ENCODE results near the gene PRR35. TPM values are rescaled to one million over a fixed set of nuclear protein-coding genes. Genes with fewer than 3 reads are reported as not detected.

Gene PRR35
- total RNA-seq, 2 experiments from 2014 or later: not detected

- Mint-ChIP-seq H3K27me3 (no peaks in the 10 kb centered on the region), H3K9me3 (no peaks in the 10 kb centered on the region), H3K4me1 (ENCODE audit: low read depth) (no peaks in the 10 kb centered on the region), H3K36me3 (ENCODE audit: low read depth) (peaks cover 4% of the 10 kb centered on the region), H3K27ac (no peak overlapping the region), H3K4me3 (no peak overlapping the region)
- Histone ChIP-seq H3K27me3 (ENCODE audit: control insufficient read depth in 1 of 2, insufficient read depth in 2 of 2, low read length in 2 of 2) (no peaks in the 10 kb centered on the region), H3K9me3 (ENCODE audit: control insufficient read depth in 1 of 2, insufficient read depth in 1 of 2, low read length in 2 of 2) (peaks cover 0 to 6% of the 10 kb centered on the region in 2 experiments), H3K4me1 (ENCODE audit: insufficient read depth, low read length) (peaks cover 17% of the 10 kb centered on the region), H3K36me3 (ENCODE audit: insufficient read depth, low read length) (peaks cover 5% of the 10 kb centered on the region), H3K4me3 (ENCODE audit: low read length) (no peak overlapping the region), H3K27ac (ENCODE audit: low read depth in 1 of 2, low read length in 2 of 2) (no peak overlapping the region)
- ChIA-PET POLR2A (no interaction called here), CTCF (no interaction called here)
- no peak for ATAC-seq (ENCODE audit: poor library complexity)
- TF ChIP-seq CTCF (IDR thresholded peaks at IDR 0.05): no peak
- intact Hi-C loops (cut with DNase I, micrococcal nuclease): no loop called here
- no peak for DNase-seq
Observed at GRCh38 chr16:543301-544164, 16.7 kb upstream of the PRR35 start.

GRCh38 chr16:544517-544916 is 15.7 kb upstream of the PRR35 start:
- POLR2A ChIA-PET: no interaction called here
- CTCF ChIA-PET: no interaction called here
- H3K4me3 Mint-ChIP-seq: no peak overlapping the region

More at GRCh38 chr16:544517-544916, 15.7 kb upstream of the PRR35 start:
- peaks cover 17% of the 10 kb centered on the region for H3K4me1 ChIP-seq (ENCODE audit: insufficient read depth, low read length)
- no peaks in the 10 kb centered on the region for H3K9me3 Mint-ChIP-seq
- DNase-seq: no peak
- H3K4me1 Mint-ChIP-seq (ENCODE audit: low read depth): no peaks in the 10 kb centered on the region
- H3K27me3 ChIP-seq (ENCODE audit: control insufficient read depth in 1 of 2, insufficient read depth in 2 of 2, low read length in 2 of 2): no peaks in the 10 kb centered on the region
- no peak overlapping the region for H3K27ac Mint-ChIP-seq
- H3K27me3 Mint-ChIP-seq: no peaks in the 10 kb centered on the region
- H3K36me3 Mint-ChIP-seq (ENCODE audit: low read depth): no peaks in the 10 kb centered on the region
- no peak for TF ChIP-seq CTCF (IDR thresholded peaks at IDR 0.05)
- H3K36me3 ChIP-seq (ENCODE audit: insufficient read depth, low read length): peaks cover 4% of the 10 kb centered on the region
- intact Hi-C loops (cut with DNase I, micrococcal nuclease): no loop called here
- peaks cover 0 to 6% of the 10 kb centered on the region in 2 experiments for H3K9me3 ChIP-seq (ENCODE audit: control insufficient read depth in 1 of 2, insufficient read depth in 1 of 2, low read length in 2 of 2)
- no peak for ATAC-seq (ENCODE audit: poor library complexity)
- H3K4me3 ChIP-seq (ENCODE audit: low read length): no peak overlapping the region
- H3K27ac ChIP-seq (ENCODE audit: low read depth in 1 of 2, low read length in 2 of 2): no peak overlapping the region

Data from CD4-positive, alpha-beta T cell (primary cell).